ENCODE data around the gene CDC42SE2. TPM values are rescaled to one million over a fixed set of nuclear protein-coding genes. Genes with fewer than 3 reads are reported as not detected.
"Not testable (repeated sequence)": the region's sequence is repeated elsewhere in the genome, so short reads cannot be mapped to it uniquely, and the experiment has no call there.

CDC42SE2 gene
- total RNA-seq, 2 donors from 2014 or later = 107 to 110 TPM

DNA sequence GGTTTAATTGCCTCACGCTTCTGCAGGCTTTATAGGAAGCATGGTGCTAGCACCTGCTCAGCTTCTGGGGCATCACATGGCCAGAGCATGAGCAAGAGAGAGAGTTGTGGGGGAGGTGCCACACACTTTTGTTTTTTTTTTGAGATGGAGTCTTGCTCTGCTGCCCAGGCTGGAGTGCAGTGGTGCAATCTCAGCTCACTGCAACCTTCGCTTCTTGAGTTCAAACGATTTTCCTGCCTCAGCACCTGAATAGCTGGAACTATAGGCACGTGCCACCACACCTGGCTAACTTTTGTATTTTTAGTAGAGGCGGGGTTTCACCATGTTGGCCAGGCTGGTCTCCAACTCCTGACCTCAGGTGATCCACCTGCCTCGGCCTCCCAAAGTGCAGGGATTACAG lies 135.2 kb downstream of the CDC42SE2 start:
- Mint-ChIP-seq H3K27ac (peak overlapping the region; percentile 81), H3K4me1 (peaks cover 33% of the 10 kb centered on the region), H3K36me3 (ENCODE audit: low read depth) (peaks cover 95% of the 10 kb centered on the region), H3K4me3 (peak overlapping the region; percentile 25)
- not testable (repeated sequence) for H3K27me3 Mint-ChIP-seq; H3K9me3 Mint-ChIP-seq; ATAC-seq (replicated peaks)

DNA sequence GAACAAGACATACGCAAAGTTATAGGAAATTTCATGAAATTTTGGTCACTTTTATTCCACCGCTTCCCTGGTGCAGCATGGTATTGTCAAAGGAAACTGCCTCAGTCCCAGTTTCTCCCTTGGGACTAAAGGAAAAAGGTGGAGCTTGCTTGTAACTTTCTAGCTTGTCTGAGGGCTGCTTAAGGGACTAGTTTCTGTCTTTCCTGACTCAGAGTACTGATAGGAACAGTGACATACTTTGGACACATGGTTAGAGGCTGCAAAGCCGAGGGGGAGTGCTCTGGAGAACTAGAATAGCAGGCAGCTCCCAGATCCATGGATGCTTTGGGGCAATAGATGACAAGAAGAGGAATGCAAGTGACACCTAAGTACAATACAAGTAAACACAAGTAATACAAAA lies 136.7 kb downstream of the CDC42SE2 start:
- no peaks in the 10 kb centered on the region for H3K27me3 Mint-ChIP-seq
- no peak overlapping the region for H3K4me3 Mint-ChIP-seq
- H3K9me3 Mint-ChIP-seq = peaks cover 7% of the 10 kb centered on the region
- peak overlapping the region; percentile 11 for H3K27ac Mint-ChIP-seq
- no peak for ATAC-seq (replicated peaks)
- H3K4me1 Mint-ChIP-seq = peaks cover 23% of the 10 kb centered on the region
- peaks cover 95% of the 10 kb centered on the region for H3K36me3 Mint-ChIP-seq (ENCODE audit: low read depth)

GRCh38 chr5:131405674-131406073 lies 141.8 kb downstream of the CDC42SE2 start:
- Mint-ChIP-seq H3K9me3 (peaks cover 6% of the 10 kb centered on the region), H3K27me3 (no peaks in the 10 kb centered on the region), H3K4me3 (no peak overlapping the region), H3K4me1 (peaks cover 14% of the 10 kb centered on the region), H3K27ac (peak overlapping the region; percentile 86), H3K36me3 (ENCODE audit: low read depth) (peaks cover 96% of the 10 kb centered on the region)
- ATAC-seq (replicated peaks) = no peak

- peaks cover 96% of the 10 kb centered on the region for H3K36me3 Mint-ChIP-seq (ENCODE audit: low read depth)
- H3K27ac Mint-ChIP-seq = peak overlapping the region; percentile 86
These were observed 142.2 kb downstream of the CDC42SE2 start for GRCh38 chr5:131406076-131406475.

GRCh38 chr5:131406975-131407638 lies 143.3 kb downstream of the CDC42SE2 start:
- H3K9me3 Mint-ChIP-seq = peaks cover under 1% of the 10 kb centered on the region
- H3K27ac Mint-ChIP-seq = peak overlapping the region; percentile 66
- H3K36me3 Mint-ChIP-seq (ENCODE audit: low read depth) = peaks cover 96% of the 10 kb centered on the region
- H3K27me3 Mint-ChIP-seq = no peaks in the 10 kb centered on the region
- peaks cover 13% of the 10 kb centered on the region for H3K4me1 Mint-ChIP-seq
- H3K4me3 Mint-ChIP-seq = no peak overlapping the region
- ATAC-seq (replicated peaks) = no peak

More at GRCh38 chr5:131406076-131406475, 142.2 kb downstream of the CDC42SE2 start:
- no peak for ATAC-seq (replicated peaks)
- Mint-ChIP-seq H3K9me3 (peaks cover 4% of the 10 kb centered on the region), H3K4me1 (peaks cover 13% of the 10 kb centered on the region), H3K4me3 (no peak overlapping the region), H3K27me3 (no peaks in the 10 kb centered on the region)

DNA sequence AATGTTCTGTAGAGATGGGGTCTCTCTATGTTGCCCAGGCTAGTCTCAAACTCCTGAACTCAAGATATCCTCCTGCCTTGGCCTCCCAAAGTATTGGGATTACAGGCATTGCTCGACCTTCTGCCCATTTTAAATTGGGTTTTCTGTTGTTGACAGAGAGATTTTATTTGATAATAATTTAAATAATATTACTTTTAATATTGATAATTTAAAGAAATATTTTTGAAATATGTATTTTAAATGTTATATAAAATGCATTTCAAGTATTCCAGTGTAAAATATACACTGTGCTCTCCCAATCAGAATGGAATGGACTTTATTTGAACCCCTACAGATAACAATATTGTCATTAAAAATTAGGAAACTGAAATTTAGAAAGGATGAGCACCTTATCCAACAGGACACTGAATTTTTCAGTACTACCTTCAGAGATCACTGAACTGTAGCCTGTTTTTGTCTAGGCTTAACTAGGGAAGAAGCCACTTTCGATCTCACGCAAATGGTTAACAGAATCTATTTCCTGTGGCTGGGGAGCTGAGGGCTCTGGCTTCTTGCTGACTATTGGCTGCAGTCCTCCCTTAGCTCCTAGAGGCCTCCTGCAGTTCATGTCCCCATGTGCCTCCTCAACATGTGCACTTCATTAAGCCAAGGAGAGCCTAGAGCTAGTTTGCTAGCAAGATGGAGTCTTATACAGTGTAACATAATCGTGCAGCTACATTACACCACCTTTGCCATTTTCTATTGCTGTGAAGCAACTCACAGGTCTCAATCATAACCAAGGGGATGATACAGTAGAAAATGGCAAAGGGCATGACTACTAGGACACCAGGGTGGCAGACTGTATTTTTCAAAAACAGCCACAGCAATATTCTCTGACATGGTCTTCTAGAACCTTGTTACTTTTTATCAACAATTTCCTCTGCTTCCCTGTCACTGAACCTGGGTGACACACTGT lies 150.0 kb downstream of the CDC42SE2 start:
- ATAC-seq (replicated peaks) = peak; percentile 87
- H3K27ac Mint-ChIP-seq = peak overlapping the region; percentile 94
- H3K27me3 Mint-ChIP-seq = no peaks in the 10 kb centered on the region
- peaks cover 40% of the 10 kb centered on the region for H3K4me1 Mint-ChIP-seq
- H3K9me3 Mint-ChIP-seq = peaks cover 3% of the 10 kb centered on the region
- peaks cover 68% of the 10 kb centered on the region for H3K36me3 Mint-ChIP-seq (ENCODE audit: low read depth)
- peak overlapping the region; percentile 79 for H3K4me3 Mint-ChIP-seq

GRCh38 chr5:131416729-131417128 lies 152.9 kb downstream of the CDC42SE2 start:
- H3K36me3 Mint-ChIP-seq (ENCODE audit: low read depth) = peaks cover 62% of the 10 kb centered on the region
- ATAC-seq (replicated peaks) = no peak
- H3K27me3 Mint-ChIP-seq = no peaks in the 10 kb centered on the region
- H3K4me1 Mint-ChIP-seq = peaks cover 39% of the 10 kb centered on the region
- peaks cover 3% of the 10 kb centered on the region for H3K9me3 Mint-ChIP-seq
- peak overlapping the region; percentile 45 for H3K4me3 Mint-ChIP-seq
- H3K27ac Mint-ChIP-seq = peak overlapping the region; percentile 76

- peaks cover 65% of the 10 kb centered on the region for H3K36me3 Mint-ChIP-seq (ENCODE audit: low read depth)
- H3K4me3 Mint-ChIP-seq = peak overlapping the region; percentile 45
- no peak for ATAC-seq (replicated peaks)
- no peaks in the 10 kb centered on the region for H3K27me3 Mint-ChIP-seq
- peak overlapping the region; percentile 76 for H3K27ac Mint-ChIP-seq
- H3K9me3 Mint-ChIP-seq = peaks cover 3% of the 10 kb centered on the region
- H3K4me1 Mint-ChIP-seq = peaks cover 39% of the 10 kb centered on the region
These were observed 153.5 kb downstream of the CDC42SE2 start for GRCh38 chr5:131417240-131417869.

DNA sequence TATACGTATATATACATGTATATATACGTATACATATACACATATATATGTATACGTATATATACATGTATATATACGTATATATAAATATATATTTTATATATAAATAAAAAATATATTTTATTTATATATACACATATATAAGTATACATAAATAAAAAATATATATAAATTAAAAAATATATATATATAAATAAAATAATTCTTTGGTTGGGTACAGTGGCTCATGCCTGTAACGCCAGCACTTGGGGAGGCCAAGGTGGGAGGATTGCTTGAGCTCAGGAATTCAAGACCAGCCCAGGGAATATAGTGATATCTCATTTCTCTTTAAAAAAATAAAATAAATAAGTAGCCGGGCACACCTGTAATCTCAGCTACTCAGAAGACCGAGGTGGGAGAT lies 155.0 kb downstream of the CDC42SE2 start:
- peaks cover 3% of the 10 kb centered on the region for H3K9me3 Mint-ChIP-seq
- no peaks in the 10 kb centered on the region for H3K27me3 Mint-ChIP-seq
- no peak for ATAC-seq (replicated peaks)
- H3K4me3 Mint-ChIP-seq = no peak overlapping the region
- H3K27ac Mint-ChIP-seq = peak overlapping the region; percentile 73
- peaks cover 76% of the 10 kb centered on the region for H3K36me3 Mint-ChIP-seq (ENCODE audit: low read depth)
- H3K4me1 Mint-ChIP-seq = peaks cover 38% of the 10 kb centered on the region

GRCh38 chr5:131419877-131420276 lies 156.0 kb downstream of the CDC42SE2 start:
- Mint-ChIP-seq H3K27ac (peak overlapping the region; percentile 73), H3K9me3 (no peaks in the 10 kb centered on the region)

DNA sequence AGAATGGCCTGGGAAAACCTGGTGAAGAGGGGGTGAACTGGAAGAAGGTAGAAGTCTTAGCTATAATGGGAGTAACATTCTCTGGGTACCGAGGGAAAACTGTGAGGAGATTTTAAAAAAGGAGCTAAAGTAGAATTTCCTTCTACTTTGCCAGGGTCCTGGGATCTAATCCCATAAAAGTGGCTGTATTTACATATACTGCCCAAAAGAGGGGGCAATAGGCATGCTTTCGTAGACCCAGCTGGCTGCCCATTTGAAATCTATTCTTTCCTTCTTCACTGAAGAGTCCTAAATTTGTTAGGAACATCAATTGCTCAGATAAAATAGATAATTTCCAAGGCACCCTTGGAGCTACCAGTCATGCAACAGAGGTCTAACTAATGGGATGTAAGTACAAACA lies 159.2 kb downstream of the CDC42SE2 start:
- H3K36me3 Mint-ChIP-seq (ENCODE audit: low read depth) = peaks cover 81% of the 10 kb centered on the region
- ATAC-seq (replicated peaks) = no peak
- H3K9me3 Mint-ChIP-seq = no peaks in the 10 kb centered on the region
- H3K4me1 Mint-ChIP-seq = peaks cover 10% of the 10 kb centered on the region
- no peak overlapping the region for H3K4me3 Mint-ChIP-seq
- peak overlapping the region; percentile 34 for H3K27ac Mint-ChIP-seq
- H3K27me3 Mint-ChIP-seq = no peaks in the 10 kb centered on the region

More at GRCh38 chr5:131419877-131420276, 156.0 kb downstream of the CDC42SE2 start:
- Mint-ChIP-seq H3K4me3 (peak overlapping the region; percentile 37), H3K27me3 (no peaks in the 10 kb centered on the region), H3K36me3 (ENCODE audit: low read depth) (peaks cover 76% of the 10 kb centered on the region), H3K4me1 (peaks cover 29% of the 10 kb centered on the region)
- peak; percentile 61 for ATAC-seq (replicated peaks)

GRCh38 chr5:131426011-131426410 lies 162.2 kb downstream of the CDC42SE2 start:
- no peaks in the 10 kb centered on the region for H3K9me3 Mint-ChIP-seq
- H3K36me3 Mint-ChIP-seq (ENCODE audit: low read depth) = peaks cover 97% of the 10 kb centered on the region
- H3K27ac Mint-ChIP-seq = peak overlapping the region; percentile 29
- no peaks in the 10 kb centered on the region for H3K4me1 Mint-ChIP-seq
- no peak overlapping the region for H3K4me3 Mint-ChIP-seq
- no peaks in the 10 kb centered on the region for H3K27me3 Mint-ChIP-seq
- ATAC-seq (replicated peaks) = no peak

- H3K4me3 Mint-ChIP-seq = no peak overlapping the region
- H3K27me3 Mint-ChIP-seq = no peaks in the 10 kb centered on the region
- peaks cover 3% of the 10 kb centered on the region for H3K4me1 Mint-ChIP-seq
- ATAC-seq (replicated peaks) = no peak
- H3K36me3 Mint-ChIP-seq (ENCODE audit: low read depth) = peaks cover 98% of the 10 kb centered on the region
- peak overlapping the region; percentile 41 for H3K27ac Mint-ChIP-seq
- H3K9me3 Mint-ChIP-seq = no peaks in the 10 kb centered on the region
These were observed 166.9 kb downstream of the CDC42SE2 start for GRCh38 chr5:131430794-131431193.

GRCh38 chr5:131431794-131432193 lies 167.9 kb downstream of the CDC42SE2 start:
- Mint-ChIP-seq H3K27me3 (no peaks in the 10 kb centered on the region), H3K9me3 (no peaks in the 10 kb centered on the region), H3K4me1 (peaks cover 3% of the 10 kb centered on the region), H3K36me3 (ENCODE audit: low read depth) (peaks cover 98% of the 10 kb centered on the region), H3K27ac (no peak overlapping the region), H3K4me3 (no peak overlapping the region)
- ATAC-seq (replicated peaks) = no peak
